H1 (cell line): ENCODE results near the gene PNLIP. TPM values are rescaled to one million over a fixed set of nuclear protein-coding genes. Genes with fewer than 3 reads are reported as not detected.

Experiments used
- ATF3 ChIP-seq: IDR thresholded peaks from 2 replicates; pipeline ENCODE4 v1.6.1; 2011; ENCODE audit warnings: low read depth, mild to moderate bottlenecking, low read length; ENCODE audit not compliant: insufficient read depth
- KDM5A ChIP-seq: fragments of 200-600 bp; IDR thresholded peaks from 2 replicates; pipeline ENCODE4 v1.7.1; 2012; ENCODE audit warnings: mild to moderate bottlenecking, low read length, inconsistent platforms, mixed read lengths
- TCF12 ChIP-seq: IDR thresholded peaks from 2 replicates; pipeline ENCODE4 v1.6.1; 2011; ENCODE audit warnings: low read depth, mild to moderate bottlenecking, low read length
- polyA plus RNA-seq, 7 experiments: library from polyadenylated mRNA; depleted of rRNA in 3 of 7; stranded (reverse) in 5 of 7; unstranded in 2 of 7; fragments of >200 nt in 5 of 7; fragments of 200-250 nt in 2 of 7; gene quantifications; 1 replicate in 5 of 7; 2 replicates in 1 of 7; 4 replicates in 1 of 7; pipeline versions ENCODE4 v1.2.1 to v1.2.3, GENCODE V29; 2011 to 2013; ENCODE audit warnings: missing spikeins in 2 of 7, mixed read lengths in 2 of 7
- total RNA-seq: library from RNA; stranded (reverse); fragmentation: NEBNext Ultra II Directional; extraction: Animal tissue kit (Norgen Biotek cat#: 25700); gene quantifications from 2 replicates; pipeline ENCODE4 v1.2.1, GENCODE V29; 2021

Gene PNLIP
- total and polyA plus RNA-seq, 2 of the 8 experiments (the other 6 are each of a cell fraction or from before 2014, with no cell fraction given), result not detected

- no peak for TF ChIP-seq TCF12
- no peak for TF ChIP-seq KDM5A
- no peak for TF ChIP-seq ATF3
- TF ChIP-seq, all 59 proteins: peak for 0
Measured at GRCh38 chr10:116587878-116588591, 42.3 kb downstream of the PNLIP start (continued).
